ENCODE results near the gene ZBTB16. TPM values are rescaled to one million over a fixed set of nuclear protein-coding genes. Genes with fewer than 3 reads are reported as not detected.

Gene ZBTB16
- total and polyA plus RNA-seq, 2 experiments from 2014 or later: 0.29 to 1.4 TPM

DNA sequence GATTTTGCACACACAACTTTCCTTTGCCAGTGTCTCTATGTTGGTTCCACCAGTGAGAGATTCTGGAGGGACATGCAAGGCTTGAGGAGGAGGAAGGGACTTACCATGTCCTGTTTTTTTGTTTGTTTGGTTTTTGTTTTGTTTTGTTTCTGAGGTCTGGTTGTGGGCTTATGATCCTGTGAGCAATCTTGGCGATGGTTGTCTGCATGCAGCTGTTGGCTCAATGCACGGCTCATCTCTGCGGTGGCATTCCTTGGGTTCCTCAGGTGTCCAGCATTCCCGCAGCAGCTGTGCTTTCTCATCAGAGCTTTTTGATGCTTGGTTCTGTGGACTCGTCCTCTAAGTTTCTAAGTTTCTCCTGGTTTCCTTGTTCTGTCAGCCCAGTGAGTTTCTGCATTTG, 231.9 kb downstream of the ZBTB16 start:
- ATAC-seq (no peak), DNase-seq (ENCODE audit: low spot score) (no peak)
- H3K36me3 ChIP-seq (ENCODE audit: insufficient read depth): no peaks in the 10 kb centered on the region
- no peak overlapping the region for H3K27ac ChIP-seq (ENCODE audit: low read depth)
- H3F3A ChIP-seq (replicated peaks; ENCODE audit: low read depth): no peaks in the 10 kb centered on the region
- H3K4me1 ChIP-seq (ENCODE audit: insufficient read depth): 0 out of 2 replicates have a peak, but pooled peaks cover 13% of the 10 kb centered on the region
- H3K9me2 ChIP-seq (ENCODE audit: insufficient read depth): no peaks in the 10 kb centered on the region
- H2AFZ ChIP-seq: no peak overlapping the region
- no peaks in the 10 kb centered on the region for H4K20me1 ChIP-seq (replicated peaks; ENCODE audit: insufficient read depth)
- no peak overlapping the region for H3K4me3 ChIP-seq
- Mint-ChIP-seq H3K27ac (no peak overlapping the region), H3K4me1 (peaks cover 15% of the 10 kb centered on the region; the same call in 2 of the 3 replicates), H3K27me3 (ENCODE audit: insufficient read depth, low read depth, poor library complexity) (peaks cover 1% of the 10 kb centered on the region), H3K9me3 (no peaks in the 10 kb centered on the region), H3K4me3 (no peak overlapping the region), H3K36me3 (ENCODE audit: low read depth) (no peaks in the 10 kb centered on the region)
- H3K27me3 ChIP-seq (ENCODE audit: insufficient read depth): no peaks in the 10 kb centered on the region
- no peak overlapping the region for H3K4me2 ChIP-seq
- no peak for TF ChIP-seq STAT1 (IDR thresholded peaks at IDR 0.05; ENCODE audit: unreplicated experiment)
- TF ChIP-seq, protein P1, sequence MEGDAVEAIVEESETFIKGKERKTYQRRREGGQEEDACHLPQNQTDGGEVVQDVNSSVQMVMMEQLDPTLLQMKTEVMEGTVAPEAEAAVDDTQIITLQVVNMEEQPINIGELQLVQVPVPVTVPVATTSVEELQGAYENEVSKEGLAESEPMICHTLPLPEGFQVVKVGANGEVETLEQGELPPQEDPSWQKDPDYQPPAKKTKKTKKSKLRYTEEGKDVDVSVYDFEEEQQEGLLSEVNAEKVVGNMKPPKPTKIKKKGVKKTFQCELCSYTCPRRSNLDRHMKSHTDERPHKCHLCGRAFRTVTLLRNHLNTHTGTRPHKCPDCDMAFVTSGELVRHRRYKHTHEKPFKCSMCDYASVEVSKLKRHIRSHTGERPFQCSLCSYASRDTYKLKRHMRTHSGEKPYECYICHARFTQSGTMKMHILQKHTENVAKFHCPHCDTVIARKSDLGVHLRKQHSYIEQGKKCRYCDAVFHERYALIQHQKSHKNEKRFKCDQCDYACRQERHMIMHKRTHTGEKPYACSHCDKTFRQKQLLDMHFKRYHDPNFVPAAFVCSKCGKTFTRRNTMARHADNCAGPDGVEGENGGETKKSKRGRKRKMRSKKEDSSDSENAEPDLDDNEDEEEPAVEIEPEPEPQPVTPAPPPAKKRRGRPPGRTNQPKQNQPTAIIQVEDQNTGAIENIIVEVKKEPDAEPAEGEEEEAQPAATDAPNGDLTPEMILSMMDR (conservative IDR thresholded peaks at IDR 0.05; ENCODE audit: low read depth in 2 of 2): no peak
- TF ChIP-seq POLR2AphosphoS5 (IDR thresholded peaks at IDR 0.05; ENCODE audit: low read depth): no peak
- no peak for TF ChIP-seq EZH2phosphoT487 (IDR thresholded peaks at IDR 0.05; ENCODE audit: unreplicated experiment)
- TF ChIP-seq, protein P2, sequence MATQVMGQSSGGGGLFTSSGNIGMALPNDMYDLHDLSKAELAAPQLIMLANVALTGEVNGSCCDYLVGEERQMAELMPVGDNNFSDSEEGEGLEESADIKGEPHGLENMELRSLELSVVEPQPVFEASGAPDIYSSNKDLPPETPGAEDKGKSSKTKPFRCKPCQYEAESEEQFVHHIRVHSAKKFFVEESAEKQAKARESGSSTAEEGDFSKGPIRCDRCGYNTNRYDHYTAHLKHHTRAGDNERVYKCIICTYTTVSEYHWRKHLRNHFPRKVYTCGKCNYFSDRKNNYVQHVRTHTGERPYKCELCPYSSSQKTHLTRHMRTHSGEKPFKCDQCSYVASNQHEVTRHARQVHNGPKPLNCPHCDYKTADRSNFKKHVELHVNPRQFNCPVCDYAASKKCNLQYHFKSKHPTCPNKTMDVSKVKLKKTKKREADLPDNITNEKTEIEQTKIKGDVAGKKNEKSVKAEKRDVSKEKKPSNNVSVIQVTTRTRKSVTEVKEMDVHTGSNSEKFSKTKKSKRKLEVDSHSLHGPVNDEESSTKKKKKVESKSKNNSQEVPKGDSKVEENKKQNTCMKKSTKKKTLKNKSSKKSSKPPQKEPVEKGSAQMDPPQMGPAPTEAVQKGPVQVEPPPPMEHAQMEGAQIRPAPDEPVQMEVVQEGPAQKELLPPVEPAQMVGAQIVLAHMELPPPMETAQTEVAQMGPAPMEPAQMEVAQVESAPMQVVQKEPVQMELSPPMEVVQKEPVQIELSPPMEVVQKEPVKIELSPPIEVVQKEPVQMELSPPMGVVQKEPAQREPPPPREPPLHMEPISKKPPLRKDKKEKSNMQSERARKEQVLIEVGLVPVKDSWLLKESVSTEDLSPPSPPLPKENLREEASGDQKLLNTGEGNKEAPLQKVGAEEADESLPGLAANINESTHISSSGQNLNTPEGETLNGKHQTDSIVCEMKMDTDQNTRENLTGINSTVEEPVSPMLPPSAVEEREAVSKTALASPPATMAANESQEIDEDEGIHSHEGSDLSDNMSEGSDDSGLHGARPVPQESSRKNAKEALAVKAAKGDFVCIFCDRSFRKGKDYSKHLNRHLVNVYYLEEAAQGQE (IDR thresholded peaks at IDR 0.05; ENCODE audit: unreplicated experiment): no peak
- TF ChIP-seq CREB1 (CRISPR knock-in tag; IDR thresholded peaks at IDR 0.05; ENCODE audit: low read depth): no peak
- TF ChIP-seq EZH2 (IDR thresholded peaks at IDR 0.05; ENCODE audit: low read depth, unreplicated experiment): no peak
- no peak for TF ChIP-seq NANOG (IDR thresholded peaks at IDR 0.05; ENCODE audit: borderline replicate concordance)
- TF ChIP-seq ZNF114 (CRISPR knock-in tag; IDR thresholded peaks at IDR 0.05): no peak
- H3K79me2 ChIP-seq (replicated peaks; ENCODE audit: insufficient read depth): no peaks in the 10 kb centered on the region

GRCh38 chr11:114291842-114292680, 232.6 kb downstream of the ZBTB16 start:
- H3K4me1 Mint-ChIP-seq: peaks cover 15% of the 10 kb centered on the region; the same call in 2 of the 3 replicates
- H3K36me3 Mint-ChIP-seq (ENCODE audit: low read depth): no peaks in the 10 kb centered on the region
- no peaks in the 10 kb centered on the region for H3F3A ChIP-seq (replicated peaks; ENCODE audit: low read depth)
- no peaks in the 10 kb centered on the region for H3K27me3 ChIP-seq (ENCODE audit: insufficient read depth)
- DNase-seq (ENCODE audit: low spot score) (no peak), ATAC-seq (no peak)
- H3K9me2 ChIP-seq (ENCODE audit: insufficient read depth): no peaks in the 10 kb centered on the region
- H3K79me2 ChIP-seq (replicated peaks; ENCODE audit: insufficient read depth): no peaks in the 10 kb centered on the region
- no peak overlapping the region for H3K27ac Mint-ChIP-seq
- no peak overlapping the region for H3K4me2 ChIP-seq
- no peak overlapping the region for H2AFZ ChIP-seq
- H3K4me1 ChIP-seq (ENCODE audit: insufficient read depth): 0 out of 2 replicates have a peak, but pooled peaks cover 13% of the 10 kb centered on the region
- no peak overlapping the region for H3K4me3 ChIP-seq
- no peaks in the 10 kb centered on the region for H3K9me3 Mint-ChIP-seq
- H3K36me3 ChIP-seq (ENCODE audit: insufficient read depth): no peaks in the 10 kb centered on the region
- H3K27ac ChIP-seq (ENCODE audit: low read depth): no peak overlapping the region
- no peak overlapping the region for H3K4me3 Mint-ChIP-seq
- no peaks in the 10 kb centered on the region for H4K20me1 ChIP-seq (replicated peaks; ENCODE audit: insufficient read depth)
- H3K27me3 Mint-ChIP-seq (ENCODE audit: insufficient read depth, low read depth, poor library complexity): peaks cover 1% of the 10 kb centered on the region
- no peak for TF ChIP-seq EZH2phosphoT487 (IDR thresholded peaks at IDR 0.05; ENCODE audit: unreplicated experiment)
- TF ChIP-seq, protein P3, sequence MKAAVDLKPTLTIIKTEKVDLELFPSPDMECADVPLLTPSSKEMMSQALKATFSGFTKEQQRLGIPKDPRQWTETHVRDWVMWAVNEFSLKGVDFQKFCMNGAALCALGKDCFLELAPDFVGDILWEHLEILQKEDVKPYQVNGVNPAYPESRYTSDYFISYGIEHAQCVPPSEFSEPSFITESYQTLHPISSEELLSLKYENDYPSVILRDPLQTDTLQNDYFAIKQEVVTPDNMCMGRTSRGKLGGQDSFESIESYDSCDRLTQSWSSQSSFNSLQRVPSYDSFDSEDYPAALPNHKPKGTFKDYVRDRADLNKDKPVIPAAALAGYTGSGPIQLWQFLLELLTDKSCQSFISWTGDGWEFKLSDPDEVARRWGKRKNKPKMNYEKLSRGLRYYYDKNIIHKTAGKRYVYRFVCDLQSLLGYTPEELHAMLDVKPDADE (IDR thresholded peaks at IDR 0.05): no peak
- TF ChIP-seq NANOG (IDR thresholded peaks at IDR 0.05; ENCODE audit: borderline replicate concordance): no peak
- TF ChIP-seq, protein P2 (IDR thresholded peaks at IDR 0.05; ENCODE audit: unreplicated experiment): no peak

Measured in GM23338 (cell line).